ENCODE measurements around the gene FKBP2.
A peak's percentile ranks its signal among the peaks of the same experiment; 100 is the strongest.

FKBP2 gene

DNA sequence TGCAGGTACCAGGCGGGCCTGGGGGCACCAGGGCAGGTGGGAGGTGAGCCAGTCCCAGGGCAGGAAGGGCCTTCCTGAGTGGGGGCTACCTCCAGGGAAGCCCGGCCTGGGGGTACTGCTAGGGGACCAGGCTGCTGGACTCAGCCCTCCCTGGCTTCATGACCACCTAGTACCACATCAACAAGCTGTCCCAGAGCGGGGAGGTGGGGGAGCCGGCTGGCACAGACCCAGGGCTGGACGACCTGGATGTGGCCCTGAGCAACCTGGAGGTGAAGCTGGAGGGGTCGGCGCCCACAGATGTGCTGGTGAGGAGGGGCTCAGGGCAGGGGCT lies 21.6 kb upstream of the FKBP2 start:
- no peak for DNase-seq (ENCODE audit: low spot score)

- no peak for DNase-seq (ENCODE audit: low spot score)
Measured at GRCh38 chr11:64219755-64220154, 21.1 kb upstream of the FKBP2 start.

- DNase-seq (ENCODE audit: low spot score), result no peak
Measured at GRCh38 chr11:64220271-64220670, 20.6 kb upstream of the FKBP2 start.

GRCh38 chr11:64220798-64221197 lies 20.1 kb upstream of the FKBP2 start:
- DNase-seq (ENCODE audit: low spot score), result no peak

- no peak for DNase-seq (ENCODE audit: low spot score)
Measured at GRCh38 chr11:64222651-64223000, 18.3 kb upstream of the FKBP2 start.

- DNase-seq (ENCODE audit: low spot score), result no peak
Measured at GRCh38 chr11:64223001-64223651, 17.8 kb upstream of the FKBP2 start.

- no peak for DNase-seq (ENCODE audit: low spot score)
Measured at GRCh38 chr11:64224151-64224890, 16.6 kb upstream of the FKBP2 start.

- no peak for DNase-seq (ENCODE audit: low spot score)
Measured at GRCh38 chr11:64224891-64225607, 15.8 kb upstream of the FKBP2 start.

DNA sequence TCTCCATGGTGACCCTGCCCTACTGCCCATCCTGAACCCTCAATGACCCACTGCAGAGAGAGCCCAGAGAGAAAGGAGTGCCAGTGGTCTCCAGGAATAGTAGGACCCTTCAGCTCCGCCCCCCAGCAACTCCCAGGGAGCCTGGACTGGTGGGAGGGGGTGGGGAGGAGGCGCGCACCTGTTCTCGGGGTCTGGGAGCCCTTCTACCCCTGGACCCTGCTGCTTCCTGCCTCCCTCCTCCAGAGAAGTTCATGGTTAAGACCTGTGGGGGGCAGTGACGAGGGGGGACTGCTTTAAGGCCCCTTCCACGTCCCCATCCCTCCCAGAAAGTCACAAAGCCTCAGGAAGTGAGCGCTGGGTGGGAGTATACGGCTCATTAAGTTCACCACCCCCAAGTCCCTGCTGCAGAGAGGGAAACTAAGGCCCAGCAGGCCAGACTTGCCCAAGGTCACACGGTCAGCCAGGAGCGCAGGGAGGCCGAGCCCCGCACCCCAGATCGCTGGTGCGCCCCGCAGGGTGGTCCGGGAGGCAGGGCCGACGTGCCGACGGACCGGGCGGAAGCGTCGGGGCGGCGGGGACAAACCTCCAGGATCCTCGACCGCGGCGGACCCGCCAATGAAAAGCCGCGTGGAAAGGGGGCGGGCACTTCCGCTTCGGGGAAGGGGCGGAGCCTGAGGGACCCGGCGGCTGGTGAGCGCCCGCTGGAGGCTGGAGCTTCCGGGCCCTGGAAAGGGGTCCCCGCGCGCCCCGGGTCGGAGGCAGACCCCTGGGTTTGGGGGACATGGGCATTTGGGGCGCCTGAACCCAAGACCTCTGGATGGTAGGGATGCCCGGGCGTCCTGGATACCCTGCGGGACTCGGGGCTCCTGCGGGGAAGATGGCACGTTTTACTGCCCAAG lies 15.0 kb upstream of the FKBP2 start, which contains the start of the genes NUDT22 and TRPT1:
TSS of gene NUDT22 (plus strand) at position 667 of the 899 bp plus-strand sequence. CDS start 379 bp downstream, outside the sequence.
TSS of gene TRPT1 (minus strand) at position 579 of the 899 bp plus-strand sequence. CDS start at position 253, 326 bp downstream.
- DNase-seq (ENCODE audit: low spot score), result peak; percentile 89

- DNase-seq (ENCODE audit: low spot score), result peak; percentile 58
Measured at GRCh38 chr11:64226507-64227051, 14.3 kb upstream of the FKBP2 start.

DNA sequence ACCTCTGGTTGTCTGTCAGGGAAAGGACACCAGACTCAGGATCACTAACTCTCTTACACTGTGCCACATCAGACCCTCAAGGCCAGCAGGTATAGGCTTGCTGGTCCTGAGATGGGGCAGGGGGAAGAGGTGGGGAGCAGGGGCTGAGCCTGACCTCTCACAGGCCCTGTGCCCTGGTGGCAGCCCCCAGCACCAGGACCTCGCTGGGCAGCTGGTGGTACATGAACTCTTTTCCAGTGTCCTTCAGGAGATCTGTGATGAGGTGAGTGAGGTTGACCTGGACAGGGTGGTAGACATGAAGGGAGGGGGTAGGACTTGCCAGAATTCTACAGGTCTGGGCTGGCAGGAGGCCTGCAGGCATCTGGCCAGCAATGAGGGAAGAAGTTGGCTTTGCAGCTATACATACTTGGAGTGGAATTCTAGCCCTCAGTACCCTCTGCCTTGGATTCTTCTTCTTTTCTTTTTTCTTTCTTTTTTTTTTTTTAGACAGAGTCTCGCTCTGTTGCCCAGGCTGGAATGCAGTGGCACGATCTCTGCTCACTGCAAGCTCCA lies 13.4 kb upstream of the FKBP2 start:
- no peak for DNase-seq (ENCODE audit: low spot score)

- no peak for DNase-seq (ENCODE audit: low spot score)
Measured at GRCh38 chr11:64229090-64229743, 11.7 kb upstream of the FKBP2 start.

DNA sequence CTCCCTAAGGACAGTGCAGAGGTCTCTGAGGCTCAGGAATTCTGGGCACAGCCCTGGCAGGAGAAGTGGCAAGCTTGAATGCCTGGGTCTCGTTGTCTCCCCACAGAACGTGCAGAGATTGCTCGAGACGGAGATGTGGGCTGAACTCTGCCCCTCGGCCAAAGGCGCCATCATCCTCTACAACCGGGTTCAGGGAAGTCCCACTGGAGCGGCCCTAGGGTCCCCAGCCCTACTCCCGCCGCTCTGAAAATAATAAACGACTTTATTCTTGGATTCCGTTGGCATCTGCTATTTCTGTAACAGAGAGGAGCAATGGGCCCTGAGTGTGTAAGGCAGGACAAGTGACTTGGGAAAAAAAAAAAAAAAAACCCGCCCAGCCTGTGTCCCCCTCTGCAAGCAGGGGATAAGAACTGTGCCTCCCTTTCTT lies 11.1 kb upstream of the FKBP2 start:
- no peak for DNase-seq (ENCODE audit: low spot score)

DNA sequence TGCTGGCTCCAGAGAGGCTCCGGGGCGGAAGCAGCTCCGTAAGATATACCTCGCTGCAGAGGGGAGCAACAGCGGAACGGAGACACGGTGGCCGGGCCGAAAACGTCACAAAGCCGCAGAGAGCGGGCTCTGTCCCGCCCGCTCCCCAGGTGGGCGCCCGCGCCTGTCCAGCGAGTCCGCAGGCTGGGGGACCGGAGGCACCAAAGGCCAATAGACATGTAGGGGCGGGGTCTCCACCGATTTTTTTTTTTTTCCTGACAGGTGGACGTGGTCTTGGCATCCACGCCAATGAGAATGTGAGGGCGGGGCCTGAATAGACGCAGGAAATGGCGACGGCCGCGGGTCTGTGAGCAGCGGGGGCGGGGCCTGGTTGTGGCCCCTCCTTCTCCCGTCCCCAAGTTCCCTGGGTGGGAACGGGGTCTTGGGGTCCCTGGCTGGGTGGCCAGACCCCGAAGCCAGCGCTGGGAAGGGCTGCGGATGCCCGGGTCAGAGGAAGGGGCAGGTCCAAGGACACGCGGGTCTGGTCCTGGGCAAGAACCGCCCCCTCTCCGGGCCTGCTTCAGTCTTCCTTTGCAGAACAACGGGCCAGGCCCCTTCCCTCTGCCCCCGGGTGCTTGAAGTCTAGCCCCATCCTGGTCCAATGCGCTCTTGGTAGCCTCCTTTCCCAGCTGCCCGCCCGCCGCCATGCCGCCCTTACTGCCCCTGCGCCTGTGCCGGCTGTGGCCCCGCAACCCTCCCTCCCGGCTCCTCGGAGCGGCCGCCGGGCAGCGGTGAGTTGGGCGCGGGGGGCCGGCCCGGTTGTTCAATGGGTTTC lies 10.5 kb upstream of the FKBP2 start, which contains the start of gene DNAJC4:
TSS of gene DNAJC4 (plus strand) at position 378 of the 814 bp plus-strand sequence. CDS start at position 685, 307 bp downstream.
- DNase-seq (ENCODE audit: low spot score), result peak; percentile 90

GRCh38 chr11:64230985-64231365 lies 9.9 kb upstream of the FKBP2 start:
- no peak for DNase-seq (ENCODE audit: low spot score)

DNA sequence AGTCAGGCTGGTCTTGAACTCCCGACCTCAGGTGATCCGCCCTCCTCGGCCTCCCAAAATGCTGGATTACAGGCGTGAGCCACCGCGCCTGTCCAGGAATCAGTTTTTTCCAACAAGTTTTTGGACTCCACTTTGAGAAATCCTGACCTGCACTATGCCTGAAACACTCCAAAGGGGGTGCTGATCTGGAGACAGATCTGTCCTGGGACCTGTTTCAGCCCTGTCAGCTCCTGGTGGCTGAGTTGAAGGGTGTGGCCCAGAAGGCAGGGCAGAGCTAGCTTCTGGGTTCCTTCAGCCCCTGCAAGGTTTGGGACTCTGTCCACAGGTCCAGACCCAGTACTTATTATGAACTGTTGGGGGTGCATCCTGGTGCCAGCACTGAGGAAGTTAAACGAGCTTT lies 9.3 kb upstream of the FKBP2 start:
- DNase-seq (ENCODE audit: low spot score), result no peak

GRCh38 chr11:64232182-64232966 lies 8.5 kb upstream of the FKBP2 start:
- DNase-seq (ENCODE audit: low spot score), result no peak

GRCh38 chr11:64232967-64233315 lies 8.0 kb upstream of the FKBP2 start:
- no peak for DNase-seq (ENCODE audit: low spot score)
